Smooth muscle cell (in vitro differentiated cells): Measurements from ENCODE around the gene AIRE. TPM values are rescaled to one million over a fixed set of nuclear protein-coding genes. Genes with fewer than 3 reads are reported as not detected.

ENCODE experiments used
- DNase-seq: peaks from one replicate; lab custom pipeline; 2025; ENCODE audit not compliant: unreplicated experiment; lab: John Stamatoyannopoulos, UW
- H2AFZ ChIP-seq: fragments of 200-600 bp; sonication (generic); 2 replicates; pipeline ENCODE4 v1.6.0; 2016; ENCODE audit warnings: antibody characterized with exemption, low read depth, mild to moderate bottlenecking
- H3F3A ChIP-seq: fragments of 200-600 bp; sonication (generic); 2 replicates; pipeline ENCODE4 v1.6.0; 2017; ENCODE audit warnings: antibody characterized with exemption, low read depth
- H3K27ac ChIP-seq: fragments of 200-600 bp; sonication (generic); 2 replicates; pipeline ENCODE4 v1.5.1; 2016; ENCODE audit warnings: low read depth, mild to moderate bottlenecking
- H3K27me3 ChIP-seq: fragments of 200-600 bp; sonication (generic); 2 replicates; pipeline ENCODE4 v1.6.1; 2016; ENCODE audit warnings: low read depth, mild to moderate bottlenecking
- H3K36me3 ChIP-seq: fragments of 200-600 bp; sonication (generic); 2 replicates; pipeline ENCODE4 v1.5.1; 2016; ENCODE audit warnings: low read depth
- H3K4me1 ChIP-seq: fragments of 200-600 bp; sonication (generic); 2 replicates; pipeline ENCODE4 v1.5.1; 2016; ENCODE audit warnings: low read depth
- H3K4me2 ChIP-seq: fragments of 200-600 bp; sonication (generic); 2 replicates; pipeline ENCODE4 v1.6.0; 2016; ENCODE audit warnings: mild to moderate bottlenecking
- H3K4me3 ChIP-seq: fragments of 200-600 bp; sonication (generic); 2 replicates; pipeline ENCODE4 v1.5.1; 2016; ENCODE audit warnings: mild to moderate bottlenecking
- H3K79me2 ChIP-seq: fragments of 200-600 bp; sonication (generic); 2 replicates; pipeline ENCODE4 v1.6.0; 2016; ENCODE audit warnings: low read depth, mild to moderate bottlenecking
- H3K9ac ChIP-seq: fragments of 200-600 bp; sonication (generic); 2 replicates; pipeline ENCODE4 v1.6.0; 2016; ENCODE audit warnings: low read depth
- H3K9me3 ChIP-seq: fragments of 200-600 bp; sonication (generic); replicated peaks from 2 replicates; pipeline ENCODE4 v1.5.1; 2016; ENCODE audit warnings: low read depth
- H4K20me1 ChIP-seq: fragments of 200-600 bp; sonication (generic); 2 replicates; pipeline ENCODE4 v1.6.0; 2016; ENCODE audit warnings: low read depth
- CTCF ChIP-seq: fragments of 200-600 bp; sonication (generic); IDR thresholded peaks from 2 replicates; pipeline ENCODE4 v1.5.1; 2017; ENCODE audit warnings: borderline replicate concordance, mild to moderate bottlenecking, antibody characterized with exemption; ENCODE audit not compliant: insufficient read depth, poor library complexity, severe bottlenecking
- WGBS: methylation state at CpG from one replicate; pipeline ENCODE4 v1.1.7; 2016; ENCODE audit warnings: low lambda C conversion rate; 5-methylcytosine and 5-hydroxymethylcytosine counted together
- polyA plus RNA-seq: library from polyadenylated mRNA; unstranded; fragments of >200 nt; fragmentation: Nextera tagmentation; extraction: Ambion mirVana; gene quantifications from 2 replicates; pipeline ENCODE4 v1.2.1, GENCODE V29; 2016
- total RNA-seq: library from RNA; depleted of rRNA; stranded (reverse); fragments of >200 nt; gene quantifications from 2 replicates; pipeline ENCODE4 v1.2.3, GENCODE V29; 2014

Gene AIRE
- total and polyA plus RNA-seq, 2 experiments from 2014 or later, result 0.27 to 1.1 TPM

- H3K36me3 ChIP-seq, result no peaks in the 10 kb centered on the region
- H3K27ac ChIP-seq, result no peak overlapping the region
- no peak overlapping the region for H3K4me2 ChIP-seq
- H3F3A ChIP-seq, result no peaks in the 10 kb centered on the region
- H3K79me2 ChIP-seq, result peaks cover 30% of the 10 kb centered on the region
- H3K27me3 ChIP-seq, result no peaks in the 10 kb centered on the region
- peaks cover 9% of the 10 kb centered on the region for H3K4me1 ChIP-seq
- no peak overlapping the region for H3K4me3 ChIP-seq
- no peak overlapping the region for H2AFZ ChIP-seq
- no peak overlapping the region for H3K9ac ChIP-seq
- peak; percentile 4 for TF ChIP-seq CTCF
- no peaks in the 10 kb centered on the region for H3K9me3 ChIP-seq
- H4K20me1 ChIP-seq, result peaks cover 29% of the 10 kb centered on the region
- DNase-seq, result no peak
- WGBS, result 89% methylated on average over 2 of the region's 2 CpGs
Observed at GRCh38 chr21:44298301-44298700, 12.6 kb downstream of the AIRE start.

GRCh38 chr21:44299085-44299457 lies 13.4 kb downstream of the AIRE start:
- Histone ChIP-seq H3K9ac (peak overlapping the region; percentile 71), H3F3A (no peaks in the 10 kb centered on the region), H3K79me2 (peaks cover 35% of the 10 kb centered on the region), H3K4me1 (peaks cover 14% of the 10 kb centered on the region), H4K20me1 (peaks cover 36% of the 10 kb centered on the region), H3K27ac (peak overlapping the region; percentile 60), H3K27me3 (no peaks in the 10 kb centered on the region), H3K4me2 (peak overlapping the region; percentile 100), H3K9me3 (no peaks in the 10 kb centered on the region), H2AFZ (peak overlapping the region; percentile 92), H3K36me3 (no peaks in the 10 kb centered on the region), H3K4me3 (peak overlapping the region; percentile 82)
- WGBS, result 41% methylated on average over 10 of the region's 10 CpGs
- no peak for TF ChIP-seq CTCF
- DNase-seq, result no peak

- Histone ChIP-seq H3K27me3 (no peaks in the 10 kb centered on the region), H3K9ac (peak within 1 kb of the TSS; percentile 74), H4K20me1 (peaks cover 42% of the 10 kb centered on the region), H3F3A (no peaks in the 10 kb centered on the region), H3K4me2 (peak within 1 kb of the TSS; percentile 100), H3K79me2 (peaks cover 37% of the 10 kb centered on the region), H3K9me3 (no peaks in the 10 kb centered on the region), H3K4me1 (peaks cover 14% of the 10 kb centered on the region), H2AFZ (peak within 1 kb of the TSS; percentile 92), H3K27ac (peak within 1 kb of the TSS; percentile 60), H3K36me3 (no peaks in the 10 kb centered on the region), H3K4me3 (peak within 1 kb of the TSS; percentile 82)
- DNase-seq, result peak; percentile 75
- TF ChIP-seq CTCF, result no peak
- 2% methylated on average over 36 of the region's 94 CpGs for WGBS
Observed at GRCh38 chr21:44299458-44300261, 14.0 kb downstream of the AIRE start, which contains the start of gene PFKL. Gene PFKL (plus strand): TSS chr21:44300053. CDS start chr21:44300106, 53 bp downstream.
